Sciatic nerve (tissue), 2 donors: ENCODE data around the gene ZNF791. TPM values are rescaled to one million over a fixed set of nuclear protein-coding genes. Genes with fewer than 3 reads are reported as not detected.
"Not testable (repeated sequence)": the region's sequence is repeated elsewhere in the genome, so short reads cannot be mapped to it uniquely, and the experiment has no call there.

Experiments used
- ATAC-seq: fragments of 200-7000 bp; cut with Tn5 transposase; one replicate; pipeline ENCODE4 v1.9.1; 2020; ENCODE audit warnings: mild to moderate bottlenecking, moderate library complexity
- DNase-seq: peaks from one replicate; pipeline ENCODE4 v3.0.0-alpha.2; 2020; ENCODE audit warnings: low spot score
- intact Hi-C: fragments of 100-400 bp; cut with DNase I; formaldehyde crosslinking; loops from one replicate; pipeline ENCODE4 v1.14.2; 2022
- total RNA-seq: library from RNA; stranded (reverse); fragmentation: NEBNext Ultra II Directional; extraction: Animal tissue kit (Norgen Biotek cat#: 25700); gene quantifications from one replicate; pipeline ENCODE4 v1.2.1, GENCODE V29; 2021
- donor health status: DM: no; HTN: no; CAD: no.
- donor health status: DM: no; HTN: no; CAD: no.

The ZNF791 gene
- total RNA-seq, 1 donor from 2014 or later, result 48.2 TPM

GRCh38 chr19:12664406-12665280 lies 53.9 kb downstream of the ZNF791 start:
- intact Hi-C loops, result no loop called here
- DNase-seq (no peak), ATAC-seq (no peak)

- no peak for DNase-seq
- intact Hi-C loops, result no loop called here
- no peak for ATAC-seq
Measured at GRCh38 chr19:12665281-12665573, 54.5 kb downstream of the ZNF791 start.

- DNase-seq (no peak), ATAC-seq (no peak)
- intact Hi-C loops, result no loop called here
Measured at GRCh38 chr19:12665671-12666264, 55.0 kb downstream of the ZNF791 start.

GRCh38 chr19:12666265-12667048 lies 55.7 kb downstream of the ZNF791 start, which contains the start of the genes MAN2B1 and WDR83:
Gene MAN2B1, minus strand, starts transcription at chr19:12666742. Its CDS starts 41 bp downstream, at chr19:12666701.
Gene WDR83, plus strand, starts transcription at chr19:12666807. Its CDS starts 2,984 bp downstream, at chr19:12669791.
- DNase-seq, result peak; percentile 82
- peak; percentile 86 for ATAC-seq
- intact Hi-C loops, result no loop called here

GRCh38 chr19:12667731-12668302 lies 57.1 kb downstream of the ZNF791 start:
- ATAC-seq (no peak), DNase-seq (no peak)
- intact Hi-C loops, result no loop called here

- intact Hi-C loops, result no loop called here
- DNase-seq (no peak), ATAC-seq (no peak)
Measured at GRCh38 chr19:12668346-12668745, 57.6 kb downstream of the ZNF791 start.

GRCh38 chr19:12668932-12669269 lies 58.2 kb downstream of the ZNF791 start:
- intact Hi-C loops, result no loop called here
- peak; percentile 25 for ATAC-seq

GRCh38 chr19:12669270-12670158 lies 58.8 kb downstream of the ZNF791 start:
- ATAC-seq (peak; percentile 82), DNase-seq (peak; percentile 88)
- intact Hi-C loops, result no loop called here

More at GRCh38 chr19:12668932-12669269, 58.2 kb downstream of the ZNF791 start:
- peak; percentile 81 for DNase-seq

GRCh38 chr19:12670159-12670928 lies 59.6 kb downstream of the ZNF791 start:
- ATAC-seq (no peak), DNase-seq (no peak)
- intact Hi-C loops, result no loop called here

GRCh38 chr19:12672744-12673143 lies 62.0 kb downstream of the ZNF791 start:
- no peak for DNase-seq
- no peak for ATAC-seq
- intact Hi-C loops, result no loop called here

- ATAC-seq, result no peak
- no peak for DNase-seq
- intact Hi-C loops, result no loop called here
Measured at GRCh38 chr19:12675399-12675798, 64.7 kb downstream of the ZNF791 start.

GRCh38 chr19:12675940-12676339 lies 65.2 kb downstream of the ZNF791 start:
- DNase-seq (no peak), ATAC-seq (no peak)
- intact Hi-C loops, result no loop called here

- ATAC-seq, result peak; percentile 47
- intact Hi-C loops, result no loop called here
- peak; percentile 88 for DNase-seq
Measured at GRCh38 chr19:12676384-12676792, 65.7 kb downstream of the ZNF791 start.

GRCh38 chr19:12676928-12677327 lies 66.2 kb downstream of the ZNF791 start:
- no peak for DNase-seq
- ATAC-seq, result no peak
- intact Hi-C loops, result no loop called here

- intact Hi-C loops, ATAC-seq, DNase-seq: not testable (repeated sequence)
Measured at GRCh38 chr19:12678039-12678438, 67.3 kb downstream of the ZNF791 start.

GRCh38 chr19:12680034-12680433 lies 69.3 kb downstream of the ZNF791 start:
- ATAC-seq (no peak), DNase-seq (no peak)
- intact Hi-C loops, result no loop called here

GRCh38 chr19:12681074-12681987 lies 70.6 kb downstream of the ZNF791 start, which contains the start of gene DHPS:
Gene DHPS, minus strand, starts transcription at chr19:12681880. Its CDS starts 114 bp downstream, at chr19:12681766.
- peak; percentile 96 for ATAC-seq
- peak; percentile 94 for DNase-seq
- intact Hi-C loops, result no loop called here
